ENCODE data around the gene PPP4R2.

GRCh38 chr3:73018790-73019441, 22.3 kb downstream of the PPP4R2 start:
- TF ChIP-seq SP2 (IDR thresholded peaks at IDR 0.05; ENCODE audit: low read length) (no peak), POLR2AphosphoS5 (IDR thresholded peaks at IDR 0.05; ENCODE audit: low read depth, low read length) (no peak), ASH2L (IDR thresholded peaks at IDR 0.05; ENCODE audit: low read length) (no peak), RBBP5 (IDR thresholded peaks at IDR 0.05; ENCODE audit: borderline replicate concordance, low read depth, low read length) (no peak), TAF1 (IDR thresholded peaks at IDR 0.05; ENCODE audit: low read depth, low read length) (no peak), ATF2 (IDR thresholded peaks at IDR 0.05; ENCODE audit: low read length) (no peak)

Measured in H1 (cell line).